Gastrocnemius medialis (tissue), 4 donors: ENCODE data around the gene PLCL1. TPM values are rescaled to one million over a fixed set of nuclear protein-coding genes. Genes with fewer than 3 reads are reported as not detected.

Source experiments
- ATAC-seq, 2 donors: fragments of 150-250 bp; one replicate each; pipeline ENCODE4 v1.9.1; 2016
- DNase-seq, 2 donors: peaks; one replicate each; pipeline ENCODE4 v3.0.0-alpha.2; 2019
- H3K27ac ChIP-seq, 4 donors: fragments of 200-600 bp; sonication (generic); 1 replicate in 1 of 4; 2 replicates in 3 of 4; pipeline ENCODE4 v1.5.1; 2016 to 2018; ENCODE audit warnings: mild to moderate bottlenecking in 2 of 4, moderate library complexity in 1 of 4
- H3K27me3 ChIP-seq, 3 donors: fragments of 200-600 bp; sonication (generic) in 2 of 3; 1 replicate in 1 of 3; 2 replicates in 2 of 3; pipeline versions ENCODE4 v1.5.1 to v1.6.0; 2016 to 2019; ENCODE audit warnings: mild to moderate bottlenecking in 1 of 3, moderate library complexity in 1 of 3
- H3K36me3 ChIP-seq, 2 donors: fragments of 200-600 bp; sonication (generic) in 1 of 2; one replicate each; pipeline ENCODE4 v1.5.1; 2017 to 2018
- H3K4me1 ChIP-seq, 2 donors: fragments of 200-600 bp; sonication (generic) in 1 of 2; one replicate each; pipeline ENCODE4 v1.5.1; 2016 to 2017; ENCODE audit warnings: mild to moderate bottlenecking in 2 of 2
- H3K4me3 ChIP-seq, 4 donors: fragments of 200-600 bp; sonication (generic) in 3 of 4; 1 replicate in 1 of 4; 2 replicates in 3 of 4; pipeline ENCODE4 v1.5.1; 2016 to 2019; ENCODE audit warnings: mild to moderate bottlenecking in 2 of 4
- H3K9me3 ChIP-seq, 3 donors: fragments of 200-600 bp; sonication (generic) in 2 of 3; 1 replicate in 1 of 3; 2 replicates in 2 of 3; pipeline ENCODE4 v1.5.1; 2016 to 2019
- POLR2A ChIP-seq, 2 donors: fragments of 450-650 bp; IDR thresholded peaks; one replicate each; pipeline ENCODE4 v1.6.1; 2017; ENCODE audit warnings: antibody characterized with exemption in 2 of 2, mild to moderate bottlenecking in 2 of 2, moderate library complexity in 2 of 2
- in situ Hi-C, 4 donors: fragments of 200-750 bp; cut with MboI; loops; one replicate each; pipeline versions ENCODE4 v1.15.0 to v1.8.0; 2017; ENCODE audit warnings: low sequenced_read_pairs in 4 of 4
- intact Hi-C: fragments of 100-400 bp; cut with DNase I; formaldehyde crosslinking; loops from one replicate; pipeline ENCODE4 v1.15.1; 2023; ENCODE audit warnings: low total_unique reads
- total RNA-seq, 4 donors: library from RNA; depleted of rRNA; stranded (reverse); fragments of >200 nt; gene quantifications; one replicate each; pipeline versions ENCODE4 v1.1.0 to v1.2.3, GENCODE V29; 2016
- TF ChIP-seq, protein P1 (sequence below), 5 experiments: fragments of 450-650 bp in 3 of 5; fragments of 200-600 bp in 2 of 5; sonication (generic) in 2 of 5; IDR thresholded peaks in 4 of 5; conservative IDR thresholded peaks in 1 of 5; 1 replicate in 4 of 5; 2 replicates in 1 of 5; pipeline ENCODE4 v1.5.1; 2016 to 2019; ENCODE audit warnings: antibody characterized with exemption in 5 of 5, mild to moderate bottlenecking in 3 of 5, moderate library complexity in 3 of 5

PLCL1 gene
- total RNA-seq, 4 donors from 2014 or later: 5.9 to 10.7 (median 9.8) TPM

- ATAC-seq (no peak), DNase-seq (no peak)
- intact Hi-C loops (no loop called here), in situ Hi-C loops (no loop called here)
- no peak overlapping the region for H3K27ac ChIP-seq
- H3K36me3 ChIP-seq: no peaks in the 10 kb centered on the region
- H3K4me3 ChIP-seq: no peak overlapping the region
- no peak for TF ChIP-seq POLR2A (IDR thresholded peaks at IDR 0.05)
- TF ChIP-seq, protein P1, sequence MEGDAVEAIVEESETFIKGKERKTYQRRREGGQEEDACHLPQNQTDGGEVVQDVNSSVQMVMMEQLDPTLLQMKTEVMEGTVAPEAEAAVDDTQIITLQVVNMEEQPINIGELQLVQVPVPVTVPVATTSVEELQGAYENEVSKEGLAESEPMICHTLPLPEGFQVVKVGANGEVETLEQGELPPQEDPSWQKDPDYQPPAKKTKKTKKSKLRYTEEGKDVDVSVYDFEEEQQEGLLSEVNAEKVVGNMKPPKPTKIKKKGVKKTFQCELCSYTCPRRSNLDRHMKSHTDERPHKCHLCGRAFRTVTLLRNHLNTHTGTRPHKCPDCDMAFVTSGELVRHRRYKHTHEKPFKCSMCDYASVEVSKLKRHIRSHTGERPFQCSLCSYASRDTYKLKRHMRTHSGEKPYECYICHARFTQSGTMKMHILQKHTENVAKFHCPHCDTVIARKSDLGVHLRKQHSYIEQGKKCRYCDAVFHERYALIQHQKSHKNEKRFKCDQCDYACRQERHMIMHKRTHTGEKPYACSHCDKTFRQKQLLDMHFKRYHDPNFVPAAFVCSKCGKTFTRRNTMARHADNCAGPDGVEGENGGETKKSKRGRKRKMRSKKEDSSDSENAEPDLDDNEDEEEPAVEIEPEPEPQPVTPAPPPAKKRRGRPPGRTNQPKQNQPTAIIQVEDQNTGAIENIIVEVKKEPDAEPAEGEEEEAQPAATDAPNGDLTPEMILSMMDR (IDR thresholded peaks at IDR 0.05 in 4 of 5, conservative IDR thresholded peaks at IDR 0.05 in 1 of 5): no peak
- H3K9me3 ChIP-seq: no peaks in the 10 kb centered on the region
- no peaks in the 10 kb centered on the region for H3K27me3 ChIP-seq
- no peaks in the 10 kb centered on the region for H3K4me1 ChIP-seq
Observed at GRCh38 chr2:198143156-198143555, 338.8 kb downstream of the PLCL1 start.

- intact Hi-C loops (no loop called here), in situ Hi-C loops (no loop called here)
- ATAC-seq: no peak
- no peak for DNase-seq
- H3K9me3 ChIP-seq: no peaks in the 10 kb centered on the region
- H3K27ac ChIP-seq: no peak overlapping the region
- no peak for TF ChIP-seq POLR2A (IDR thresholded peaks at IDR 0.05)
- TF ChIP-seq, protein P1 (IDR thresholded peaks at IDR 0.05 in 4 of 5, conservative IDR thresholded peaks at IDR 0.05 in 1 of 5): no peak
- H3K4me3 ChIP-seq: no peak overlapping the region
- H3K27me3 ChIP-seq: no peaks in the 10 kb centered on the region
- peaks cover 0 to 5% of the 10 kb centered on the region in 2 donors for H3K36me3 ChIP-seq
- no peaks in the 10 kb centered on the region for H3K4me1 ChIP-seq
Observed at GRCh38 chr2:198143793-198144192, 339.4 kb downstream of the PLCL1 start.

DNA sequence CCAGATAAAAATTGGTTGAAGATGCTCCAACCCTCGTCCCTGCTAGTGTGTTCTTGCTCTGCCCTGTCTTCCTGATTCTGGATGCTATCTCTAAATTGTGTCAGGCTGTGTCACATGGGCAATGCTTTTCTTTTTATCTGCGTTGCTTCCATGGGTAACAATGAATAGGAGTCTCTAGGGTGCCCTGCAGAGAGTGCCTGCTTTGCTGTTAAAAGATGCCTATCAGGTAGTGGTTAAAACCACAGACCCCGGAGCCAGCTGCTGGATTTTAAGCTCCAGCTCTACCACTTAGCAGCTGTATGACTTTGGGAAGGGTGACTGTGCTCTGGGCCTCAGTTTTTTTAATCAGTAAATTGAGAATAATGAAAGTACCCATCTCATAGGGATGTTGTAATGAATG is 340.3 kb downstream of the PLCL1 start:
- Histone ChIP-seq H3K27ac (no peak overlapping the region), H3K27me3 (no peaks in the 10 kb centered on the region), H3K4me1 (no peaks in the 10 kb centered on the region), H3K4me3 (no peak overlapping the region), H3K36me3 (peaks cover 0 to 8% of the 10 kb centered on the region in 2 donors), H3K9me3 (no peaks in the 10 kb centered on the region)
- in situ Hi-C loops (no loop called here), intact Hi-C loops (no loop called here)
- no peak for ATAC-seq
- TF ChIP-seq, protein P1 (IDR thresholded peaks at IDR 0.05 in 4 of 5, conservative IDR thresholded peaks at IDR 0.05 in 1 of 5): no peak
- TF ChIP-seq POLR2A (IDR thresholded peaks at IDR 0.05): no peak
- DNase-seq: no peak

GRCh38 chr2:198146346-198146940 is 342.1 kb downstream of the PLCL1 start:
- DNase-seq (no peak), ATAC-seq (no peak)
- H3K27me3 ChIP-seq: no peaks in the 10 kb centered on the region
- TF ChIP-seq, protein P1 (IDR thresholded peaks at IDR 0.05 in 4 of 5, conservative IDR thresholded peaks at IDR 0.05 in 1 of 5): no peak
- no peak for TF ChIP-seq POLR2A (IDR thresholded peaks at IDR 0.05)
- H3K27ac ChIP-seq: no peak overlapping the region
- no peaks in the 10 kb centered on the region for H3K4me1 ChIP-seq
- H3K36me3 ChIP-seq: peaks cover 0 to 8% of the 10 kb centered on the region in 2 donors
- in situ Hi-C loops: no loop called here
- no peak overlapping the region for H3K4me3 ChIP-seq
- intact Hi-C loops: no loop called here
- no peaks in the 10 kb centered on the region for H3K9me3 ChIP-seq

GRCh38 chr2:198157314-198157713 is 352.9 kb downstream of the PLCL1 start:
- no peak for DNase-seq
- intact Hi-C loops (no loop called here), in situ Hi-C loops (no loop called here)
- no peaks in the 10 kb centered on the region for H3K9me3 ChIP-seq
- H3K27me3 ChIP-seq: no peaks in the 10 kb centered on the region
- no peaks in the 10 kb centered on the region for H3K36me3 ChIP-seq
- H3K27ac ChIP-seq: no peak overlapping the region
- H3K4me3 ChIP-seq: no peak overlapping the region
- no peaks in the 10 kb centered on the region for H3K4me1 ChIP-seq
- no peak for TF ChIP-seq POLR2A (IDR thresholded peaks at IDR 0.05)
- TF ChIP-seq, protein P1 (IDR thresholded peaks at IDR 0.05 in 4 of 5, conservative IDR thresholded peaks at IDR 0.05 in 1 of 5): no peak
- no peak for ATAC-seq
